WTC11 (cell line): ENCODE data around the gene MOGAT1. TPM values are rescaled to one million over a fixed set of nuclear protein-coding genes. Genes with fewer than 3 reads are reported as not detected.

Experiments
- ATAC-seq: fragments of 200-7000 bp; cut with Tn5 transposase; 2 replicates; pipeline ENCODE4 v1.10.0; 2021; ENCODE audit warnings: mild to moderate bottlenecking, moderate library complexity
- CTCF ChIA-PET: fragments of 300-600 bp; sonication (Branson Sonifier 250); formaldehyde crosslinking; loops from one replicate; lab custom pipeline; 2021; ENCODE audit warnings: antibody characterized with exemption; lab: Charles Lee
- POLR2A ChIA-PET: fragments of 350-600 bp; sonication (Branson Sonifier 250); formaldehyde crosslinking; loops from one replicate; lab custom pipeline; 2021; ENCODE audit warnings: antibody characterized with exemption; lab: Charles Lee
- DNase-seq: peaks from one replicate; pipeline ENCODE4 v3.0.0; 2021; ENCODE audit warnings: low spot score
- H3K27ac Mint-ChIP-seq: 2 replicates; pipeline ENCODE4 v1.8.0; 2021; ENCODE audit warnings: mixed read lengths
- H3K27me3 Mint-ChIP-seq: 2 replicates; pipeline ENCODE4 v1.8.0; 2021; ENCODE audit warnings: low read depth, mild to moderate bottlenecking, moderate library complexity, mixed read lengths
- H3K36me3 Mint-ChIP-seq: 2 replicates; pipeline ENCODE4 v1.8.0; 2021; ENCODE audit warnings: mixed read lengths
- H3K4me1 Mint-ChIP-seq: 2 replicates; pipeline ENCODE4 v1.8.0; 2022; ENCODE audit warnings: mixed read lengths
- H3K4me3 Mint-ChIP-seq: 2 replicates; pipeline ENCODE4 v1.8.0; 2021; ENCODE audit warnings: mild to moderate bottlenecking, moderate library complexity, mixed read lengths
- H3K9me3 Mint-ChIP-seq: 2 replicates; pipeline ENCODE4 v1.8.0; 2021; ENCODE audit warnings: mixed read lengths
- CREB1 ChIP-seq: sonication (generic); formaldehyde crosslinking; IDR thresholded peaks from 2 replicates; pipeline ENCODE4 v1.8.0; 2023; ENCODE audit warnings: mild to moderate bottlenecking, missing genetic modification reagents
- CREM ChIP-seq: sonication (generic); formaldehyde crosslinking; IDR thresholded peaks from 2 replicates; pipeline ENCODE4 v1.8.1; 2022; ENCODE audit warnings: mild to moderate bottlenecking, missing genetic modification reagents, moderate library complexity
- ETV6 ChIP-seq: sonication (generic); formaldehyde crosslinking; IDR thresholded peaks from 2 replicates; pipeline ENCODE4 v1.8.1; 2022; ENCODE audit warnings: mild to moderate bottlenecking, missing genetic modification reagents
- GABPB1 ChIP-seq: sonication (generic); formaldehyde crosslinking; IDR thresholded peaks from 2 replicates; pipeline ENCODE4 v1.8.1; 2023; ENCODE audit warnings: mild to moderate bottlenecking, missing genetic modification reagents
- MYBL2 ChIP-seq: sonication (generic); formaldehyde crosslinking; IDR thresholded peaks from 2 replicates; pipeline ENCODE4 v1.8.1; 2023; ENCODE audit warnings: mild to moderate bottlenecking, moderate library complexity, missing genetic modification reagents
- NFYB ChIP-seq: sonication (generic); formaldehyde crosslinking; conservative IDR thresholded peaks from 2 replicates; pipeline ENCODE4 v1.8.0; 2022; ENCODE audit warnings: low read depth, missing genetic modification reagents
- NR3C1 ChIP-seq: sonication (generic); formaldehyde crosslinking; conservative IDR thresholded peaks from 2 replicates; pipeline ENCODE4 v1.8.1; 2023; ENCODE audit warnings: low read depth, mild to moderate bottlenecking, missing genetic modification reagents
- total RNA-seq: library from RNA; stranded (reverse); gene quantifications from 3 replicates; pipeline ENCODE4 v1.2.3, GENCODE V29; 2021
- TF ChIP-seq, protein P1 (sequence below): sonication (generic); formaldehyde crosslinking; IDR thresholded peaks from 2 replicates; pipeline ENCODE4 v1.8.1; 2023; ENCODE audit warnings: mild to moderate bottlenecking, missing genetic modification reagents
- TF ChIP-seq, protein P2 (sequence below): sonication (generic); formaldehyde crosslinking; IDR thresholded peaks from 2 replicates; pipeline ENCODE4 v1.8.1; 2022; ENCODE audit warnings: missing genetic modification reagents, borderline replicate concordance
- TF ChIP-seq, protein P3 (sequence below): sonication (generic); formaldehyde crosslinking; IDR thresholded peaks from 2 replicates; pipeline ENCODE4 v1.8.0; 2023; ENCODE audit warnings: missing genetic modification reagents, mild to moderate bottlenecking, borderline replicate concordance
- TF ChIP-seq, protein P4 (sequence below): fragments of 250-450 bp; sonication (Bioruptor Pico); IDR thresholded peaks from 2 replicates; pipeline ENCODE4 v1.8.0; 2021; ENCODE audit warnings: mild to moderate bottlenecking
- TF ChIP-seq, protein P5 (sequence below): fragments of 250-450 bp; sonication (Bioruptor Pico); IDR thresholded peaks from 2 replicates; pipeline ENCODE4 v2.1.2; 2022; ENCODE audit warnings: mild to moderate bottlenecking, moderate library complexity
- TF ChIP-seq, protein P6 (sequence below): sonication (generic); formaldehyde crosslinking; IDR thresholded peaks from 2 replicates; pipeline ENCODE4 v1.8.1; 2022; ENCODE audit warnings: low read depth, missing genetic modification reagents, borderline replicate concordance
- TF ChIP-seq, protein P7 (sequence below): sonication (generic); formaldehyde crosslinking; IDR thresholded peaks from 2 replicates; pipeline ENCODE4 v1.8.1; 2023; ENCODE audit warnings: mild to moderate bottlenecking, missing genetic modification reagents

Gene MOGAT1
- total RNA-seq, 1 experiment from 2014 or later, result 0.72 TPM

DNA sequence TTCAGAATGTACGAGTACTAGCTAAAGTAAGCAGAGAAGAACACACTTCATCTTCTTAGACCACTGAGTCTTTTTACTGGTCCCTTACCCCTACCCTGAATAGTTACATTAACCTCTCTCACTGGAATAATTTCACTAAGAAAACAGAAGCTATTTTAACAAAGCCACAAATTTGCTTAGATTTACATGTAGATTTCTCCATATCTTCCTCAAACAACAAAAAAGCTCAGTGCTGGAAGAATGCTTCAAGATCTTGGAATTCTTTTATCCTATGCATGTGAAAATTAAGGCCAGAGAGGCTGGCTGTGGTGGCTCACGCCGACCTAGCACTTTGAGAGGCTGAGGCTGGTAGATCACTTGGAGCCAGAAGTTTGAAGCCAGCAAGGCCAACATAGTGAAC lies 35.2 kb downstream of the MOGAT1 start (continued):
- TF ChIP-seq, protein P1, sequence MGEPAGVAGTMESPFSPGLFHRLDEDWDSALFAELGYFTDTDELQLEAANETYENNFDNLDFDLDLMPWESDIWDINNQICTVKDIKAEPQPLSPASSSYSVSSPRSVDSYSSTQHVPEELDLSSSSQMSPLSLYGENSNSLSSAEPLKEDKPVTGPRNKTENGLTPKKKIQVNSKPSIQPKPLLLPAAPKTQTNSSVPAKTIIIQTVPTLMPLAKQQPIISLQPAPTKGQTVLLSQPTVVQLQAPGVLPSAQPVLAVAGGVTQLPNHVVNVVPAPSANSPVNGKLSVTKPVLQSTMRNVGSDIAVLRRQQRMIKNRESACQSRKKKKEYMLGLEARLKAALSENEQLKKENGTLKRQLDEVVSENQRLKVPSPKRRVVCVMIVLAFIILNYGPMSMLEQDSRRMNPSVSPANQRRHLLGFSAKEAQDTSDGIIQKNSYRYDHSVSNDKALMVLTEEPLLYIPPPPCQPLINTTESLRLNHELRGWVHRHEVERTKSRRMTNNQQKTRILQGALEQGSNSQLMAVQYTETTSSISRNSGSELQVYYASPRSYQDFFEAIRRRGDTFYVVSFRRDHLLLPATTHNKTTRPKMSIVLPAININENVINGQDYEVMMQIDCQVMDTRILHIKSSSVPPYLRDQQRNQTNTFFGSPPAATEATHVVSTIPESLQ, result no peak
- no peak for TF ChIP-seq ETV6 (CRISPR knock-in tag)
- TF ChIP-seq, protein P2, sequence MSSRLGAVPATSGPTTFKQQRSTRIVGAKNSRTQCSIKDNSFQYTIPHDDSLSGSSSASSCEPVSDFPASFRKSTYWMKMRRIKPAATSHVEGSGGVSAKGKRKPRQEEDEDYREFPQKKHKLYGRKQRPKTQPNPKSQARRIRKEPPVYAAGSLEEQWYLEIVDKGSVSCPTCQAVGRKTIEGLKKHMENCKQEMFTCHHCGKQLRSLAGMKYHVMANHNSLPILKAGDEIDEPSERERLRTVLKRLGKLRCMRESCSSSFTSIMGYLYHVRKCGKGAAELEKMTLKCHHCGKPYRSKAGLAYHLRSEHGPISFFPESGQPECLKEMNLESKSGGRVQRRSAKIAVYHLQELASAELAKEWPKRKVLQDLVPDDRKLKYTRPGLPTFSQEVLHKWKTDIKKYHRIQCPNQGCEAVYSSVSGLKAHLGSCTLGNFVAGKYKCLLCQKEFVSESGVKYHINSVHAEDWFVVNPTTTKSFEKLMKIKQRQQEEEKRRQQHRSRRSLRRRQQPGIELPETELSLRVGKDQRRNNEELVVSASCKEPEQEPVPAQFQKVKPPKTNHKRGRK (CRISPR knock-in tag), result no peak
- no peak for TF ChIP-seq CREB1 (CRISPR knock-in tag)
- no peak for TF ChIP-seq MYBL2
- no peak for TF ChIP-seq NFYB (CRISPR knock-in tag)

DNA sequence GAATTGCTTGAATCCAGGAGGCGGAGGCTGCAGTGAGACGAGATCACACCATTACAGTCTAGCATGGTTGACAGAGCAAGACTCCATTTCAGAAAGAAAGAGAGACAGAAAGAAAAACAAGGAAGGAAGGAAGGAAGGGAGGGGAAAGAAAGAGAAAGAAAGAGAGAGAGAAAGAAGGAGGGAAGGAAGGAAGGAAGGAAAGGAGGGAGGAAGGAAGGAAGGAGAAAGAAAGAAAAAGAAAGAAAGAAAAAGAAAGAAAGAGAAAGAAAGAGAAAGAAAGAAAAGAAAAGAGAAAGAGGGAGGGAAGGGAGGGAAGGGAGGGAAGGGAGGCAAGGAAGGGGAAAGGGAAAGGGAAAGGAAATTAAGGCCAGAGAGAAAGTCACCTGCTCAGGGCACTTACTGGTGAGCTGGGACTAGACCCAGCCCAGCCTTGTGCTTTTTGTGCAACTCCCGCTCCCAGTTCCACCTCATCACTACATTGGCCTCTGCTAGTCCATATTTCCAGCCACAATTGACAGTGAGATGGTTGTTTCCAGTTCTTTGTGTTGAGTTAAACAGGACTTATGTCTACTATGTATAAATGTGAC lies 35.7 kb downstream of the MOGAT1 start:
- H3K4me1 Mint-ChIP-seq, result peaks cover 40% of the 10 kb centered on the region
- H3K27ac Mint-ChIP-seq, result no peak overlapping the region
- peaks cover 4% of the 10 kb centered on the region for H3K9me3 Mint-ChIP-seq
- TF ChIP-seq, protein P2 (CRISPR knock-in tag), result peak; percentile 98
- TF ChIP-seq, protein P3, sequence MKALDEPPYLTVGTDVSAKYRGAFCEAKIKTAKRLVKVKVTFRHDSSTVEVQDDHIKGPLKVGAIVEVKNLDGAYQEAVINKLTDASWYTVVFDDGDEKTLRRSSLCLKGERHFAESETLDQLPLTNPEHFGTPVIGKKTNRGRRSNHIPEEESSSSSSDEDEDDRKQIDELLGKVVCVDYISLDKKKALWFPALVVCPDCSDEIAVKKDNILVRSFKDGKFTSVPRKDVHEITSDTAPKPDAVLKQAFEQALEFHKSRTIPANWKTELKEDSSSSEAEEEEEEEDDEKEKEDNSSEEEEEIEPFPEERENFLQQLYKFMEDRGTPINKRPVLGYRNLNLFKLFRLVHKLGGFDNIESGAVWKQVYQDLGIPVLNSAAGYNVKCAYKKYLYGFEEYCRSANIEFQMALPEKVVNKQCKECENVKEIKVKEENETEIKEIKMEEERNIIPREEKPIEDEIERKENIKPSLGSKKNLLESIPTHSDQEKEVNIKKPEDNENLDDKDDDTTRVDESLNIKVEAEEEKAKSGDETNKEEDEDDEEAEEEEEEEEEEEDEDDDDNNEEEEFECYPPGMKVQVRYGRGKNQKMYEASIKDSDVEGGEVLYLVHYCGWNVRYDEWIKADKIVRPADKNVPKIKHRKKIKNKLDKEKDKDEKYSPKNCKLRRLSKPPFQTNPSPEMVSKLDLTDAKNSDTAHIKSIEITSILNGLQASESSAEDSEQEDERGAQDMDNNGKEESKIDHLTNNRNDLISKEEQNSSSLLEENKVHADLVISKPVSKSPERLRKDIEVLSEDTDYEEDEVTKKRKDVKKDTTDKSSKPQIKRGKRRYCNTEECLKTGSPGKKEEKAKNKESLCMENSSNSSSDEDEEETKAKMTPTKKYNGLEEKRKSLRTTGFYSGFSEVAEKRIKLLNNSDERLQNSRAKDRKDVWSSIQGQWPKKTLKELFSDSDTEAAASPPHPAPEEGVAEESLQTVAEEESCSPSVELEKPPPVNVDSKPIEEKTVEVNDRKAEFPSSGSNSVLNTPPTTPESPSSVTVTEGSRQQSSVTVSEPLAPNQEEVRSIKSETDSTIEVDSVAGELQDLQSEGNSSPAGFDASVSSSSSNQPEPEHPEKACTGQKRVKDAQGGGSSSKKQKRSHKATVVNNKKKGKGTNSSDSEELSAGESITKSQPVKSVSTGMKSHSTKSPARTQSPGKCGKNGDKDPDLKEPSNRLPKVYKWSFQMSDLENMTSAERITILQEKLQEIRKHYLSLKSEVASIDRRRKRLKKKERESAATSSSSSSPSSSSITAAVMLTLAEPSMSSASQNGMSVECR (CRISPR knock-in tag), result no peak
- TF ChIP-seq CREM (CRISPR knock-in tag), result no peak
- TF ChIP-seq, protein P4, sequence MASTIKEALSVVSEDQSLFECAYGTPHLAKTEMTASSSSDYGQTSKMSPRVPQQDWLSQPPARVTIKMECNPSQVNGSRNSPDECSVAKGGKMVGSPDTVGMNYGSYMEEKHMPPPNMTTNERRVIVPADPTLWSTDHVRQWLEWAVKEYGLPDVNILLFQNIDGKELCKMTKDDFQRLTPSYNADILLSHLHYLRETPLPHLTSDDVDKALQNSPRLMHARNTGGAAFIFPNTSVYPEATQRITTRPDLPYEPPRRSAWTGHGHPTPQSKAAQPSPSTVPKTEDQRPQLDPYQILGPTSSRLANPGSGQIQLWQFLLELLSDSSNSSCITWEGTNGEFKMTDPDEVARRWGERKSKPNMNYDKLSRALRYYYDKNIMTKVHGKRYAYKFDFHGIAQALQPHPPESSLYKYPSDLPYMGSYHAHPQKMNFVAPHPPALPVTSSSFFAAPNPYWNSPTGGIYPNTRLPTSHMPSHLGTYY (CRISPR knock-in tag), result no peak
- TF ChIP-seq, all 79 proteins: peak for 1
- POLR2A ChIA-PET, result no interaction called here
- Mint-ChIP-seq H3K27me3 (no peaks in the 10 kb centered on the region), H3K36me3 (no peaks in the 10 kb centered on the region), H3K4me3 (no peak overlapping the region)
- no peak for ATAC-seq
- CTCF ChIA-PET, result interaction anchor here (0.7 to 6.4 kb wide), 11 partner anchors 8 to 239 kb away, joined by 3 to 25 read pairs (median 4); no protein-coding TSS in a partner anchor
- DNase-seq, result no peak

DNA sequence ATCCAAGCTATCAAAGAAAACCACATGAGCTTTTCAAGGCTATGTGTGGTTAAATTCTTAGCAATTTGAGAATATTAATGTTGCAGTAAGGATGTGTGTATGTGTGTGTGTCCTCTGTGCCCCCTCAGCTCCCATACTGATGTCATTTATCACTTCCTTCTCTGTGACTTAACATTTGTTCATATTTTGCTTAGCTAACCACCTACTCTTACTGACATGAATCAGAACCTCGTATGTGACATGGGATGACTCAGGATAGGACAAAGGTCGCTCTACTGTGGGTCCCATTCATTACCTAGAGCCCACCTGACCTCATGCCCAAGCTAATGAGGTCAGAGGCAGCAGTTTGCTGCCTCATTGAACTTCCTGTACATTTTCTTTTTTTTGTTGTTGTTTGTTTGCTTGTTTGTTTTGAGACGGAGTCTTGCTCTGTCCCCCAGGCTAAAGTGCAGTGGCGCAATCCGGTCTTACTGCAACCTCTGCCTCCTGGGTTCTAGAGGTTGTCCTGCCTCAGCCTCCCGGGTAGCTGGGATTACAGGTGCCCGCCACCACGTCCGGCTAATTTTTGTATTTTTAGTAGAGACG lies 36.3 kb downstream of the MOGAT1 start:
- no peak for TF ChIP-seq NR3C1 (CRISPR knock-in tag)
- TF ChIP-seq, protein P5, sequence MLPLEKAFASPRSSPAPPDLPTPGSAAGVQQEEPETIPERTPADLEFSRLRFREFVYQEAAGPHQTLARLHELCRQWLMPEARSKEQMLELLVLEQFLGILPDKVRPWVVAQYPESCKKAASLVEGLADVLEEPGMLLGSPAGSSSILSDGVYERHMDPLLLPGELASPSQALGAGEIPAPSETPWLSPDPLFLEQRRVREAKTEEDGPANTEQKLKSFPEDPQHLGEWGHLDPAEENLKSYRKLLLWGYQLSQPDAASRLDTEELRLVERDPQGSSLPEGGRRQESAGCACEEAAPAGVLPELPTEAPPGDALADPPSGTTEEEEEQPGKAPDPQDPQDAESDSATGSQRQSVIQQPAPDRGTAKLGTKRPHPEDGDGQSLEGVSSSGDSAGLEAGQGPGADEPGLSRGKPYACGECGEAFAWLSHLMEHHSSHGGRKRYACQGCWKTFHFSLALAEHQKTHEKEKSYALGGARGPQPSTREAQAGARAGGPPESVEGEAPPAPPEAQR (CRISPR knock-in tag), result 0 out of 2 replicates have a peak, but pooled peaks have one; percentile 48
- TF ChIP-seq GABPB1 (CRISPR knock-in tag), result peak; percentile 63; the same call in 1 of the 2 replicates
- TF ChIP-seq, protein P6, sequence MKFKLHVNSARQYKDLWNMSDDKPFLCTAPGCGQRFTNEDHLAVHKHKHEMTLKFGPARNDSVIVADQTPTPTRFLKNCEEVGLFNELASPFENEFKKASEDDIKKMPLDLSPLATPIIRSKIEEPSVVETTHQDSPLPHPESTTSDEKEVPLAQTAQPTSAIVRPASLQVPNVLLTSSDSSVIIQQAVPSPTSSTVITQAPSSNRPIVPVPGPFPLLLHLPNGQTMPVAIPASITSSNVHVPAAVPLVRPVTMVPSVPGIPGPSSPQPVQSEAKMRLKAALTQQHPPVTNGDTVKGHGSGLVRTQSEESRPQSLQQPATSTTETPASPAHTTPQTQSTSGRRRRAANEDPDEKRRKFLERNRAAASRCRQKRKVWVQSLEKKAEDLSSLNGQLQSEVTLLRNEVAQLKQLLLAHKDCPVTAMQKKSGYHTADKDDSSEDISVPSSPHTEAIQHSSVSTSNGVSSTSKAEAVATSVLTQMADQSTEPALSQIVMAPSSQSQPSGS, result no peak
- TF ChIP-seq, protein P7, sequence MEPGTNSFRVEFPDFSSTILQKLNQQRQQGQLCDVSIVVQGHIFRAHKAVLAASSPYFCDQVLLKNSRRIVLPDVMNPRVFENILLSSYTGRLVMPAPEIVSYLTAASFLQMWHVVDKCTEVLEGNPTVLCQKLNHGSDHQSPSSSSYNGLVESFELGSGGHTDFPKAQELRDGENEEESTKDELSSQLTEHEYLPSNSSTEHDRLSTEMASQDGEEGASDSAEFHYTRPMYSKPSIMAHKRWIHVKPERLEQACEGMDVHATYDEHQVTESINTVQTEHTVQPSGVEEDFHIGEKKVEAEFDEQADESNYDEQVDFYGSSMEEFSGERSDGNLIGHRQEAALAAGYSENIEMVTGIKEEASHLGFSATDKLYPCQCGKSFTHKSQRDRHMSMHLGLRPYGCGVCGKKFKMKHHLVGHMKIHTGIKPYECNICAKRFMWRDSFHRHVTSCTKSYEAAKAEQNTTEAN (CRISPR knock-in tag), result no peak
- TF ChIP-seq, all 79 proteins: peak for 2
- no peak overlapping the region for H3K27ac Mint-ChIP-seq
- POLR2A ChIA-PET, result no interaction called here

More for the DNA sequence above, 36.3 kb downstream of the MOGAT1 start:
- Mint-ChIP-seq H3K9me3 (peaks cover 4% of the 10 kb centered on the region), H3K36me3 (no peaks in the 10 kb centered on the region), H3K4me3 (no peak overlapping the region), H3K27me3 (no peaks in the 10 kb centered on the region), H3K4me1 (peaks cover 40% of the 10 kb centered on the region)
- CTCF ChIA-PET, result interaction anchor here (1.4 to 6.4 kb wide), 10 partner anchors 9 to 231 kb away, joined by 3 to 25 read pairs (median 6); no protein-coding TSS in a partner anchor
- DNase-seq, result no peak
- ATAC-seq, result no peak
